Prostate gland (tissue), 2 donors: ENCODE measurements around the gene BAG1.

ENCODE experiments used
- CTCF ChIP-seq, 4 experiments: fragments of 200-600 bp in 2 of 4; fragments of 450-650 bp in 2 of 4; sonication (generic) in 2 of 4; IDR thresholded peaks; 1 replicate in 3 of 4; 2 replicates in 1 of 4; pipeline ENCODE4 v1.5.1; 2016 to 2019; ENCODE audit warnings: antibody characterized with exemption in 4 of 4, mild to moderate bottlenecking in 2 of 4, moderate library complexity in 2 of 4
- POLR2A ChIP-seq: fragments of 450-650 bp; IDR thresholded peaks from one replicate; pipeline ENCODE4 v1.6.1; 2016; ENCODE audit warnings: antibody characterized with exemption, mild to moderate bottlenecking
- POLR2AphosphoS5 ChIP-seq: sonication (generic); formaldehyde crosslinking; IDR thresholded peaks from one replicate; pipeline ENCODE4 v1.6.1; 2017; ENCODE audit warnings: antibody characterized with exemption

GRCh38 chr9:33256236-33256635 is 8.3 kb downstream of the BAG1 start:
- no peak for TF ChIP-seq CTCF (IDR thresholded peaks at IDR 0.05)
- no peak for TF ChIP-seq POLR2A
- no peak for TF ChIP-seq POLR2AphosphoS5
